ENCODE measurements around the gene PCP2.

Gene PCP2

DNA sequence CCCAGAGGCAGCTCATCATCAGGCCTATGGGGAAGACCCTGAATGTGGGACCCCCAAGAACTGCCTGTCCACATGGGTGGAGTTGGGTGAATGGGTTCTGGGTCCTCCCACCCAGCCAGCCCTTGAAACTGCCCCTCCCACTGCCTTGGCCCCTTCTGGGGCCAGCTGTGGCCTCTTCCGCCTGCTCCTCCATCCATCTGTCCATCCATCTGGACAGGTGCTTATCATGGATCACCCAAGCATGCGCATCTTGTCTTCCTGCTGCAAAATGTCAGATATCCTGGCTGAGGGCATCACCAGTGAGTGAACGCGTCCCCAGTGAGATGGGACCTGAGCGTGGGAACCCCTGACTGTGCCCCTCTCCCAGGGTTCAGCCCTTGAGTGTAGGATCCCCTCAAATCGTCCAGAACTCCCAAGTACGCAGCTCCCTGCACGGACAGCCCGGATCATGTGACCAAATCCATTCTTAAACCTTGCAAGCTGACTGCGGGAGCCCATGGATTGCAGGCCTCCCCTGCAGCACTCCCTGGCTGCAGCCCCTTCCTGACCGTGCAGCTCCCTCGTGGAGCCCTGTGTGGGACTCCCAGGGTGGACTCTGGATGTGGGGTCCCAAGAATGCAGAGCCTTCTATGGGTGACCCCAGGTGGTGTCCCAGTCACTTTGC, 5.4 kb upstream of the PCP2 start:
- DNase-seq (ENCODE audit: low read depth) = no peak

- no peak for DNase-seq (ENCODE audit: low read depth)
Observed at GRCh38 chr19:7637374-7638256, 4.1 kb upstream of the PCP2 start.

- DNase-seq (ENCODE audit: low read depth) = peak; percentile 92
Observed at GRCh38 chr19:7636691-7637373, 3.3 kb upstream of the PCP2 start, which contains the start of gene STXBP2. STXBP2 (plus strand) TSS chr19:7637110; CDS start chr19:7637150, 40 bp downstream.

GRCh38 chr19:7636317-7636690, 2.8 kb upstream of the PCP2 start:
- DNase-seq (ENCODE audit: low read depth) = no peak

DNA sequence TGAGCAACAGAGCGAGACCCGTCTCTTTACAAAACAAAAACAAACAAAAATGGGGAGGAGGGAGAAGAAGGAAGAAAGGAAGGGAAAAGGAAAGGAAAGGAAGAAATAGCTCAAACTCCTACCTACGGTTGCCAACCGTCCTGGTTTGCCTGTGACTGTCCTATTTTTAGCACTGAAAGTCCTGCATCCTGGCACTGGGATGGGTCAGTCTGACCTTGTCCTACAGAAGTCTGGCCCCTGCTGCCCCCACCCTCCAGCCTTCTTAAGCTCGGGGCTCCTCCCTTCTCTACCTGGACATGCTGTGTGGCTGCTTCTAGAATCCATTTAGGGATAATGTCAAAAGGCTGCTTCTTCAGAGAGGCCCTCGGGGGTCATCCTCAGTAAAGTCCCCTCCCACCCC, 2.2 kb upstream of the PCP2 start:
- no peak for DNase-seq (ENCODE audit: low read depth)

DNA sequence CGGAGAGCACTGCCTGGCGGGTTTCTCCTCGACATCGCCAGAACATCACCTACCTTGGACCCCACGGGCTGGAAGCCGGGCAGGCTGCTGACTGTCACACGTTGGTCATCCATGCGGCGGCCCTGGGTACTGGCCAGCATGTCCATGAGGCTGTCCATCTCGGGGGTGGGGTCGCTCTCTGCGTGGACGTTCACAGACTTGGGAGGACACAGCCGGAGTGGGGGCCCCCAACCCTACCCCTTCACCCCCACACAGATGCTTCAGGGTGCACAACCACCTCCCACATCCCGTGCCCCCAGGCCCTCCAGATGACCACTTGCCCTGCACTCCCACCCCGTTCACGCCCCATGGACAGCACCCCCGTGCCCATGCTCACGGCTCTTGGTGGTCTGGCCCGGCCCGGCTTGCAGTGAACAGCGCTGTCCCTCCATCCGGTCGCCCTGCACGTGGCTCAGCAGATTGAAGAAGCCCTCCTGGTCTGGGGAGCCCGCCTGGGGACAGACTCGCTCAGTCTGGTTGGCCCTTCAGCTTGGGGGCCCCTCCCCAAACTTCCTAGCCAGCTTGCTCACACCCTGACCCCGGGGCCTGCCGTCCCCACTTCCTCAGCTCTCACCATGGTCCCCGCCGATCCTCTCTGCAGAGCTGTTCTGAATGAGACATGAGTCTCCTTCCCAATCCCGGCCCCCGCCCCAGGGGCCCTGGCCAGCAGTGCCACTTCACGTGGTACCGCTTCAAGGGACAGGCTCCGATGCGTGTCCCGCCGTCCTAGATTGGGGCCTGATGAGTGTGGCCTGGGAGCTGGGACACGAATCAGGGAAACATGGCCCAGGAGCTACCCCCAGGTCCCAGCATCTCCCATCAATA, 947 bp downstream of the PCP2 start:
- DNase-seq (ENCODE audit: low read depth) = no peak

GRCh38 chr19:7631577-7631976, 1.9 kb downstream of the PCP2 start:
- no peak for DNase-seq (ENCODE audit: low read depth)

DNA sequence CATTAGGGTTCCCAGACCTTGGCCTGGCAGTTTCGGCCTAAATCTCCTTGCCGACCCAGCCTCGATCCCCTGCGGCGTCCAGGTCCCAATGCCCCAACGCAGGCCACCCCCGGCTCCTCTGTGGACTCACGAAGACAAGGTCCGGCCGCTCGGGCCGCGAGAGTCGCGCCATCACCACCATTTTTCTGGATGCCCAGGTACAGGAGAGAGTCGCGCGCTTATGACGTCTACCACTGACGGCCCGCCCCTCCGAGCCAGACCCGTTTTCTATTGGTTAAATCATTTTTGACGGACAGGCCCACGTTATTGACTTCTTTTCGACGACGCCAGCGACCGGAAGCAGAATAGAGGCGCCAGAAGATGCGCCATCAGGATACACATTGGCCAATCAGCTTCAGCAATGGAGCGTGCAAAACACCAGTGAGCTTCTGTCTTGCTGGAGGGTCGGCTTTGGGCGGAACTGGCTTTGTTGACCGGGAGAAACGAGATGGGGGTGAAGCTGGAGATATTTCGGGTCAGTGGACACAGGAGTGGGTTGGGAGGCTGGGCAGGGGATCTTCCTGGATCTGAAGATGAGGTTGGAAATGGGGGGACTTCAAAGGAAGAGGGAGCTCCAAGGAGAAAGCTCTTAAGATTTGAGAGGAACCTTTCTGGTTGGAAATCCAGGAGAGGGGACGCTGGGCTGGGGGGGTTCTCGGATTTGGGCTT, 4.0 kb downstream of the PCP2 start, which contains the start of the genes PET100 and XAB2:
Gene PET100 (plus strand): TSS at position 447 of the 708 bp plus-strand sequence. CDS start 41 bp downstream, at position 488.
Gene XAB2 (minus strand): TSS at position 199 of the 708 bp plus-strand sequence. CDS start 18 bp downstream, at position 181.
- peak; percentile 93 for DNase-seq (ENCODE audit: low read depth)

DNA sequence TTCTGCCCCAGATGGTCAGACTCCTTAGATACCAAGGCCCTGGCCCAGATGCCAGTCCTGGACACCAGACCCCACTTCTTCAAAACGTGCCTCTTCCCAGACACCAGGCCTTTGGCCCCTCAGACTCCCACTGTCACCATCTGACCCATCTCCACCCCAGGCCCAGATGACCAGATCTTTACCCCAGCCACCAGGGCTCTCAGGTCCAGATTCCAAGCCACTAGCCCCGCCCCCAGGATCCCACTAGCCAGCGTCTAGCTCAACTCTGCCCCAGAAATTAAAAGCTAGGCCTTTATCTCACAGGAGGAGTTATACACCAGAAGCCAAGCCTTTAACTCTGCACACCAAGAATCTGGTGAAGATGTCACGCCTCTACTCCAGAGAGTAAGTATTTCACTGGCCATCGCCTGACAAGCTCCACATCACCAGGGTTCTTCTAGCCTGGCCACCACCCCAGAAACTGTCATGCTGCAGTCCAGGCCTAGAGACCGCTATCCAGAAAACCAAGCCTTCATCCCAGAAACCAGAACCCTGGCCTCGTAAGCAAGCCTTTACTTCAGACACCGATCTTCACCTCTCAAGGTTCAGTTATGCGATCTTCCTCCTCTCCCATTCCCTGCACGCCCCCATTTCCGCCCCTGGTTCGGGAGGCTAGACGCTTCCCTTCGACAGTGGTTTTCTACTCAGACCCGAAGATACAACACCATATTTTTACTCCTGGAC, 4.8 kb downstream of the PCP2 start:
- no peak for DNase-seq (ENCODE audit: low read depth)

- no peak for DNase-seq (ENCODE audit: low read depth)
Observed at GRCh38 chr19:7627166-7627565, 6.4 kb downstream of the PCP2 start.

DNA sequence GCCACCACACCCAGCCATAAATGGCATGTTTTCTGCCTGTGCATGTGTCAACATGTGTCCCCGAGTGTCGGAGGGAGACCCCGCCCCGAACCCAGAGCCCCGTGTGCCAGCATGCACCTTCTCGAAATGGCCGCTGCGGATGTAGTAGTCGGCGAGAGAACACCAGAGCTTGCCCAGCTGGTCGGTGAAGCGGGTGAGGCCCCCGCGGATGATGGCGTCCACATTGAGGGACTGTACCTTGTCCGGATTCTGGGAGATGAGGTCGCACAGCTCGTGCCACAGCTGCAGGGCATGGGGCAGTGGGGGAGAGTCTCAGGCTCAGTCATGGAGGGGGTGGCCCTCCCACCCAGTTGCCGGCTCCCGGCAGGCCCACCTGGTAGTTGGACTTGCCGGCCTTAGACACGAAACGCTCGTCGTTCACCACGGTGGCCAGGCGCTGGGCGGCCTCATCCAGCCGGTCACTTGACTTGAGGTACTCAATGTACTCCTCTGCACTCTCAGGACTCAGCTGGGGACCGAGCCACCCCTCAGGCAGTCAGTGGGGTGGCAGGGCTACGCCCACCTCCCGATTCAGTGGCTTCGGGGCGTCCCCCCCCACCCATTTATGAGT, 7.7 kb downstream of the PCP2 start:
- DNase-seq (ENCODE audit: low read depth) = no peak

DNA sequence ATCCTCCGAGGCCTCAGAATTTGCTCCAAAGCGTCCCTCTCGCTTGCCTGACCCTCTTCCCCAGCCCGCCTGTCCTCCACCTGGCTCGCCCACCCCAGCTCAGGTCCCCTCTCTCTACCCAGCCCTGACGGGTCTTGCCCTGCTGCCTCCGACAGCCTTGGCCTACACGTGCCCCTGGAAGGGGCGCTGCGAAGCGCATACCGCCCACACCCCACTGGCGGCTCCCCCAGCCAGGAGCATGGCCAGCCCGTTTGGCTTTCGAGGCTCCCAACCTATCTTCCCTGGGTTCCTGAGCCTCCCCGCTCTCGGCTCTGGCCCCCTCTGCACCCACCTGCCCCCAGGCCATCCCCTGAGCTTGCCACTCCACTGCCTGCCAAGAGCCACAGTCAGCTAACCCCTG, 8.7 kb downstream of the PCP2 start:
- no peak for DNase-seq (ENCODE audit: low read depth)

- no peak for DNase-seq (ENCODE audit: low read depth)
Observed at GRCh38 chr19:7623725-7624603, 9.6 kb downstream of the PCP2 start.

GRCh38 chr19:7622933-7623685, 10.4 kb downstream of the PCP2 start:
- no peak for DNase-seq (ENCODE audit: low read depth)

- no peak for DNase-seq (ENCODE audit: low read depth)
Observed at GRCh38 chr19:7620442-7621412, 12.8 kb downstream of the PCP2 start.

- DNase-seq (ENCODE audit: low read depth) = no peak
Observed at GRCh38 chr19:7619671-7620441, 13.7 kb downstream of the PCP2 start.
